ENCODE data around the gene FTH1. TPM values are rescaled to one million over a fixed set of nuclear protein-coding genes. Genes with fewer than 3 reads are reported as not detected.

The FTH1 gene
- total RNA-seq, 2 donors from 2014 or later, result 2,679 to 3,454 TPM

DNA sequence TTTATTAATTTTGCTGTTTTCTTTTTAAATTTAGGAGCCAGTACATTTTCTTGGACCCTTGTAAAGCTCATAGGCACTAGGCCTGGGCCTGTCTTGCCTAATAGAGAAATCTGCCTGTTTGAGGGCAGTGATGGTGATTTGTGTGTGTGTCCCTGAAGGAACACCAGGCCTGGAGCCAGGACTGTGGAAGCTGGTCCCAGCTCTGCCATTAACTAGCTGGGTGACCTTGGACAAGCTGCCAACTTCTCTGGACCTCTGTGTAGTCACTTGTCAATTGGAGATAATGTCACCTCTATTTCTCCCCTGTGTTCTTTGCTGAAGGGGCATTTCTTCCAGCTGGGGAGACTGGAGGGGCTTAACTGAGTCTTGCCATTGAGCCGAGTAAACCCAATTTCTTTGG, 16.0 kb upstream of the FTH1 start:
- intact Hi-C loops (cut with DNase I), result no loop called here
- DNase-seq (ENCODE audit: low spot score), result no peak

DNA sequence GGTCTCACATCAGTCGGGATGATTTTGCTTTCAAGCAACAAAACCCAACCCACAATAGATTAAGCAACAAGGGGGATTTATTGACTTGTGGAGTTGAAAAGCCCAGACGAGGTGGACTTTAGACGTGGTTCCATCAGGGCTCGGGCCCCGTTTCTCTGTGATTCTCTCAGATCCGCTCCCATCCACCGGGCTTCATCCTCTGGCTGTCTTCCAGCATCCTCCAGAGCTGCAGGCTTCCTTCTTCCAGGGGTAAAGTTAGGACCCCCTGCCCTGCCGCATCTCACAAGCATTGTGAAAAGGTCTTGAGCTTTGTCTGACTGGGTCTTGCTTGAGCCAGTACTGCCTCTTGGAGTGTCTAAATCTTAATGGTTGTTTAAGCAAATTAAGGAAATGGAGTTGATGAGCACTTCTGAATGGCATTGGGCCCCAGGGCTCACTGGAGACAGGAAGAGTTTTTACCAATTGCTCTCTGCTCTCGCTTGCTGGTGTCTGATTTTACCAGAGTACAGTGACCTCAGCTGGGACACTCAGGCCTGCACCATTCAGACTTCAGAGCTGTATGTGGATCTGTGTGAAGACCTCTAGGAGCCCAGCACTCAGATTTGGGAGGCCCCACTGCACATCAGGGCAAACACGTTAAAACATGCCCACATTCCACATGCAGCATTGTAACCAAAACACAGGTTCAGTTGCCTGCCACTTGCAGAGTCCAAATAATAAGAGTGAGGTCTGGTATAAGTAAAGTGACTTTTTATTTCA, 13.5 kb upstream of the FTH1 start:
- intact Hi-C loops (cut with DNase I), result no loop called here
- no peak for DNase-seq (ENCODE audit: low spot score)

DNA sequence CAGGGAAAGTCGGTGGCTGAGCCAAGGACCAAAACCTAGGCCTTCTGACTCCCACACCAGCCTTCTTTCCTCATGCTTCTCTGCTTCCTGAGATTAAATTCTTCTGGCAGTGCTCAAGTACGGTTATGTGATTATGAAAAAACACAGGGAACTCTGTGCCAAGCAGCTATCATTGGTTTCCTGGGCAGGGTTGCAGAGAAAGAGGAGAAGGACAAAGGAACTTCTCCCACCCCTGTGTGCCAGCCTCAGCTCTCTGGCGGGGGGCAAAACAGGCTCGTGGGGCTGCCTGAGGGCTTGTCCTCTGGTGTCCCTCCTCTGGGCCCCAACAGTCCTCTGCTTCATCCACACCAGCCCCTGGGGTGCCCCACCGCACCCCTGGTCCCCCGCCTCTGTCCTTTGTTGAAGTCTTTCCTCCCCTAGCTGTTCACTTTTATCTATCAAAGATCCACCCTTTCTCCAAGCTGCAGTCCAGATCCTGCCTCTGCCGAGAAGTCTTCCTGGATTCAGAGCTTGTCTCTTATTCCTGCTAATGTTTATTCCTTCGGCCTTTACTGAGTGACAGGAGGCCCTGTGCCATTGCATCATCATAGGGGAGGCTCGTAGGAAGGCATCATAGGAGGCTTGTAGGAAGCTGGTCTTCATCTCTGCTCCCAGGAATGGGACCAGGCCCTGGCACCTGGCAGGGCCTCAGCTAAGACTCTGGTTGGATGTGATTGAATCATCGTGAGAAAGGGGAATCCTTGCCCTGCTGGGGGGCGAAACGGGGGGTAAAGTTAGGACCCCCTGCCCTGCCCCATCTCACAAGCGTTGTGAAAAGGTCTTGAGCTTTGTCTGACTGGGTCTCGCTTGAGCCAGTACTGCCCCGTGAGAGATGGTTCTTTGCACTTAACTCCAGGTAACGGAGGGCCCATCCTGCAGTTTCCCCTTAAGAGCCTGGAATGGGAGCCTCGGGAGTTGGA, 11.5 kb upstream of the FTH1 start:
- DNase-seq (ENCODE audit: low spot score), result peak; percentile 77
- intact Hi-C loops (cut with DNase I), result no loop called here

- intact Hi-C loops (cut with DNase I), result no loop called here
- no peak for DNase-seq (ENCODE audit: low spot score)
Measured at GRCh38 chr11:61976813-61977475, 9.5 kb upstream of the FTH1 start.

DNA sequence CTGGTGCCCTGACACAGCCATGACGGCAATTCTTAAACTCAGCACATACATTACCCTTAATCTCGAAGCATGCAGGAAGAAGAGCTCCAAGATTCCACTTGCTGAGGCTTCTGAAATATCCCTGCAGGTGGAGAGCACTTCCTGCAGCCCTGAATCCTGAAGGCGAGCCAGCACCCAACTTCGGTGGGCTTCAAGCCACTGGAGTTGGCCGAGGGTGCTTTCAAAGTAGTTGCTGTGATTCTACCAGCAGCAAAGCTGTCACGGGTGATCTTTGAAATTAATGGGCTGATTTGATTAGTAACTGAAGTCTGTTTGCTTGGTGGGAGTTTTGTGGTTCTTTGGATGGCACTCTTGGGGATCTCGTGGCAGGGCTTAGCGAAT, 9.0 kb upstream of the FTH1 start:
- no peak for DNase-seq (ENCODE audit: low spot score)
- intact Hi-C loops (cut with DNase I), result no loop called here

DNA sequence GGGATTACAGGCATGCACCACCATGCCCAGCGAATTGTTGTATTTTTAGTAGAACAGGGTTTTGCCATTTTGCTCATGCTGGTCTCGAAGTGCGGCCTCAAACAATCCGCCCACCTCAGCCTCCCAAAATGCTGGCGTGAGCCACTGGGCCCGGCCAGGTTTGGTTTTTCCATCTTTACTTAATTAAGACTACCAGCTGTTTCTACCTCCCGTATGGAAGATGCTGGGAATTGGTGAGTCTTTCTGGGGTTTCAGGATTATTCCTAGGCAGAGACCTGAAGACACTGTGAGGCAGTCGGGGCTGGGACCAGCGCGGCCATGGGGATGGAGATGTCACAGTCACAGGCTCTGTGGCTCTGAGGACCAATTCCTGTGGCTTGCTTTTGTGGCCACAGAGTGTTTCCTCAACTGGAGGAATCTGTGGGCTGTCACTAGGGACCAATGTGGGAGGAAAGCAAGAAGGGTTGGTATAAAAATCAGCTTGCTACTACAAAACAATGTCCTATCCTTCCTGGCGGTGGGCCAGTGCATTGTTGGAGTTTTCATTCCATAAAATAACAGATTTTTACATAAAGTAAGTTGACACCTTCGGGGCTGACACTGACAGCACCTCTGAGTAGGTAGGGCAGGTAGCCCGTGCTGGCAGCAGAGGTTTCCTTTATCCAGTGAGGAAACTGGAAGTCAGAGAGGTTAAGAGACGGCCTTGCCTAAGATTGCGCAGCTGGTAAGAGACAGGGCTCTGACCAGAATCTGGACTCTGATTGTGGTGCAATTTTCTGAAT, 8.4 kb upstream of the FTH1 start:
- DNase-seq (ENCODE audit: low spot score), result peak; percentile 71
- intact Hi-C loops (cut with DNase I), result no loop called here

DNA sequence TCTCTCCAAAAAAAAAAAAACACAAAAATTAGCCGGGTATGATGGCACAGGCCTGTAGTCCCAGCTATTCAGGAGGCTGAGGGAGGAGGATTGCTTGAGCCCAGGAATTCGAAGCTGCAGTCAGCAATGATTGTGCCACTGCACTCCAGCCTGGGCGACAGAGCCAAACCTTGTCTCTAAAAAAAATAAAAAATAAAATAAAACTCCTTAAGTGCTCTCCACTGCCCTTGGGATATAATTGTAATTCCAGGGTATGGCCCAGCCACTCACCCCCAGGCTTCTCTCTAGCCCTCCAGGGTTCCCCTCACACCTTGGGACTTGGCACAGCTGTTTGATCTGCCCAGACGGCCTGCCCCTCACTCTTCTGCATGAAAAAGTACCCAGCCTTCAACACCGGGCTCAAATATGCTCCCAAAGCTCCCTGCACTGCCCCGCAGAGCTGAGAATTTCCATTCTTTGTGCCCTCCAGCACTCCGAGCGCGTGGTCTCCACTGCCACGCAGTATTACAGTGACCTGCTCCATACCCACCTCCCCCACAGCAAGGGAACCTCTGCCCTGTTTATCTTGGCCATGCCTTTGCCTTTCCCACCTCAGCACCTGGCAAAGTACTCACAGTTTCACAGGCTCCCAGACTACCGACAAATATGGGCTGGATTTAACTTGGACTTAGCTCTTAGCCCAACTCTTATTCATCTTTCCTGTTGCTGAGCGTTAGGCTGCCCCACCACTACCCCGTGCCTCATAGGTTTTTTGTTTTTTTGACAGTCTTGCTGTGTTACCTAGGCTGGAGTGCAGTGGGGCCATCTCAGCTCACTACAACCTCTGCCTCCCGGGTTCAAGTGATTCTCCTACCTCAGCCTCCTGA, 7.6 kb upstream of the FTH1 start:
- DNase-seq (ENCODE audit: low spot score), result peak; percentile 42
- intact Hi-C loops (cut with DNase I), result no loop called here

GRCh38 chr11:61973476-61974162, 6.2 kb upstream of the FTH1 start:
- intact Hi-C loops (cut with DNase I), result no loop called here
- DNase-seq (ENCODE audit: low spot score), result peak; percentile 82

DNA sequence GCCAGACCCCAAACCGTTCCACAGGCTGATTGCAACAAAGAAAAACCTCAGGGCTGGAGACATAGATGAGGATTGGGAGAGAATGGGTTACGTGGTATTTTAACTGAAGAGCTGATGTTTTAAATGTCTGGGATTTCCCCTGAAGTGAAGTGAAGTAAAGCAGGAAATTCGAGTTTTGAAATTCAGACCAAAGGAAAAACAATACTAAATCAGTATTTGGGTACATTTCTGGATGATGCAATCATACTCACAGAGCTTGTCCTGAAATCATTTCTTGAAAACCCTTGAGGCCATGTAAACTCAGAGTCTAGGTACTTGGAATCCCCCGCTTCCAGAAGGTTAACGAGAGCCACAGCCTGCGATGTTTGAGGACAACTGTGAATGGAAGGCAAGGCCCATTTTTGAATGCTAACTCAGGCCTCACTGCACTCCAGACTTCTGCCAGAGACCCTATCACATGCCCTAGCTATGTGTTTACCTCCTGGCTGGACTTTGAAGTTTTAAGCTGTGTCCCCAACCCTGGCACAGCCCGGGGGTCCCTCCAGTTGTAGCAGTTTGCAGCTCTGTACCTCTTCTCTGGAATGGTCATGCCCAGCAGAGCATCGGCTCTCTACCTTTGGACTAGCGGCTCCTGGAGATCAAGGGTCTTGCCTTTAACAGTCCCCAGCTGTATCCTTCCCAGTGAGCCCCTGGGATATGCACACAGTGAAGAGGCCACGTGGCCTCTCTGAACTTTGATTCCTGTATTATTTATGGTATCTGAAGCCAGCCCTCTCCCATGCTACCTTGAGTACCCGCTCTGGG, 5.4 kb upstream of the FTH1 start:
- DNase-seq (ENCODE audit: low spot score), result peak; percentile 75
- intact Hi-C loops (cut with DNase I), result no loop called here

- intact Hi-C loops (cut with DNase I), result no loop called here
- DNase-seq (ENCODE audit: low spot score), result no peak
Measured at GRCh38 chr11:61972112-61972671, 4.8 kb upstream of the FTH1 start.

- peak; percentile 99 for DNase-seq (ENCODE audit: low spot score)
- intact Hi-C loops (cut with DNase I), result no loop called here
Measured at GRCh38 chr11:61971248-61972111, 4.0 kb upstream of the FTH1 start.

DNA sequence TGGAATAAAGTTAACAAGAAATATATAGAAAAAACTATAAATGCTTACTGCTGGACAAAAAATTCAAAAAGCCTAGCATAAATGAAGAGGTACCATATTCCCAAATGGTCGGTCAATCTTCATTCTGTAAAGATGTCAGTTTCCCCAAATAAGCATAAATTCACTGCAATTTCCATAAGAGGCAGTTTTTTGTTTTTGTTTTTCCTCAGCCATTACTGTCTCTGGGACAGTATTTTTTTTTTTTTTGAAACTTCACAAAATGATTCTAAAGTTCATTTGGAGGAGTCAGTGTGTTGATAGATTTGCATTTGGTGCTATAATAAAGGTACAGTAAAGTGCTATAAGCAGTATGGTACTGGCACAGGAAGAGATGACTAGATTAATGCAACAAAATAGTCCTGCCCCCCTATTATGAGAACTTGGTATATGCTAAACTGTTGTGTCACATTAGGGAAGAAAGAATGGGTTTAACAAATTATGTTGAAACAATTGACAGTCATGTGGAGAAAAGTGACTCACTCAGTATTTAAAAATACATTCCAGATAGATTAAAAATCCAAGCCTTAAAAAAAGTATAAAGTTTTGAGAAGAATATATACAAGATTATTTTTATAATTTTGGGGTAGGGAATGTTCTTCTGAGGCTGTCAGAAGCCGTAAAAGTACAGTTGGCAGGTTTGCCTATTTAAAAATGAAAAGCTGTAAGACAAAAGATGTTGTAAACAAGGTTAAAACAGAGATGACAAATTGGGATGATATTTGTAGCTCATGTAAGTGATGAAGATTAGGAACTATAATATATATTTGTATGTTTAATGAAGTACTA, 2.6 kb upstream of the FTH1 start:
- intact Hi-C loops (cut with DNase I), result no loop called here
- DNase-seq (ENCODE audit: low spot score), result no peak

DNA sequence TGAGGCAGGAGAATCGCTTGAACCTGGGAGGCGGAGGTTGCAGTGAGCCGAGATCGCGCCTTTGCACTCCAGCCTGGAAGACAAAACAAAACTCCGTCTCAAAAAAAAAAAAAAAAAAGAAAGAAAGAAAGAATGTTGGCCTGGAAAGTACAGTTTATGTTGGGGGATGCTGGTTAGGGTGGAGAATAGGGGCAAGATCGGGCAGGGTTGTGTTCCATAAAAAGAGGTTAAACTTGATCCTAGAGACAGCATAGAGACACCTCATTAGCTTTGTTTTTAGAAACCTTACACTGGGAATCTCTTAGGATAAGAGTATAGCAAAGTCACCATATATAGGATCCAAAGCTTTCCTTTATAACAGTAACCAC, 1.9 kb upstream of the FTH1 start:
- no peak for DNase-seq (ENCODE audit: low spot score)
- intact Hi-C loops (cut with DNase I), result no loop called here

DNA sequence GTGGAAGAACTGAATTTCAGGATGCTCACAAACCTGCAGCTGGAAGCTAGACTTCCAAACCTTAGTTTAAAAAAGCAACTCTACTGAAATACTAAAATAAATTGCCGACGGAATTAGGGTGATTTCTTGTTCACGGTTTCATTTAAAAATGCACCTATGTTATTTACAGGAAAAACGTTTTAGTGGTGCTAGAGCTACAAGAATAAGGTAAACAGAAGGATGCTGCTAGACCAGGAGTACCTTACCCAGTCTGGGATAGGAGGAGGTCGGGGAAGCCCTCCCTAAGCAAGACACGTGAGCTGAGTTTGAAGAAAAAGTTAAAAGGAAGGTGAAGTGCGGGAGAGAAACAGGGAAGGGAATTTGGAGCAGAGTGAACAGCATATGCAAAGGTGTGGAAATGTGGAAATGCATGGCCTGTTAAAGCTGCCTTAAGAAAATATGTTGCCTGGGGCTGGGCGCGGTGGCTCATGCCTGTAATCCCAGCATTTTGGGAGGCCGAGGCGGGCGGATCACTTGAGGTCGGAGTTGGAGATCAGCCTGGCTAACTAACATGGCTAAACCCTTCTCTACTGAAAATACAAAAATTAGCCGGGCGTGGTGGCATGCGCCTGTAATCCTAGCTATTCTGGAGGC, 1.4 kb upstream of the FTH1 start:
- peak; percentile 82 for DNase-seq (ENCODE audit: low spot score)
- intact Hi-C loops (cut with DNase I), result no loop called here
